Cerebellar cortex (tissue), 1 donor: ENCODE measurements around the gene AIRE.
"Not testable (repeated sequence)": the region's sequence is repeated elsewhere in the genome, so short reads cannot be mapped to it uniquely, and the experiment has no call there.

Experiments
- DNase-seq: peaks from one replicate; pipeline ENCODE4 v3.0.0-alpha.2; 2015; ENCODE audit warnings: low spot score

AIRE gene

GRCh38 chr21:44267655-44268142 is 18.0 kb upstream of the AIRE start:
- DNase-seq: peak; percentile 18

- no peak for DNase-seq
Observed at GRCh38 chr21:44269090-44269489, 16.6 kb upstream of the AIRE start.

- DNase-seq: no peak
Observed at GRCh38 chr21:44271558-44272283, 14.0 kb upstream of the AIRE start.

- DNase-seq: no peak
Observed at GRCh38 chr21:44272284-44272858, 13.3 kb upstream of the AIRE start.

GRCh38 chr21:44273046-44273445 is 12.6 kb upstream of the AIRE start:
- no peak for DNase-seq

GRCh38 chr21:44275041-44275440 is 10.6 kb upstream of the AIRE start:
- no peak for DNase-seq

GRCh38 chr21:44279354-44280260 is 6.1 kb upstream of the AIRE start:
- peak; percentile 31 for DNase-seq

- DNase-seq: no peak
Observed at GRCh38 chr21:44281801-44282200, 3.9 kb upstream of the AIRE start.

- DNase-seq: no peak
Observed at GRCh38 chr21:44282370-44282769, 3.3 kb upstream of the AIRE start.

- DNase-seq: not testable (repeated sequence)
Observed at GRCh38 chr21:44283211-44283785, 2.4 kb upstream of the AIRE start.

GRCh38 chr21:44283948-44284347 is 1.7 kb upstream of the AIRE start:
- no peak for DNase-seq

GRCh38 chr21:44286086-44286715 is 525 bp downstream of the AIRE start:
- DNase-seq: no peak

GRCh38 chr21:44286716-44287632 is 1.3 kb downstream of the AIRE start:
- no peak for DNase-seq

- DNase-seq: no peak
Observed at GRCh38 chr21:44288251-44289110, 2.8 kb downstream of the AIRE start.

GRCh38 chr21:44289381-44290010 is 3.8 kb downstream of the AIRE start:
- no peak for DNase-seq

GRCh38 chr21:44290327-44291077 is 4.8 kb downstream of the AIRE start:
- no peak for DNase-seq

- DNase-seq: no peak
Observed at GRCh38 chr21:44291078-44291935, 5.6 kb downstream of the AIRE start.
